HG03565 (cell line): ENCODE results near the gene S1PR3.

ENCODE experiments used
- ATAC-seq: cut with Tn5 transposase; IDR thresholded peaks from one replicate; pipeline ENCODE4 v1.9.1; 2021; ENCODE audit warnings: mild to moderate bottlenecking, moderate library complexity; ENCODE audit not compliant: unreplicated experiment

The S1PR3 gene

GRCh38 chr9:89006996-89007967, 16.0 kb downstream of the S1PR3 start:
- no peak for ATAC-seq

- ATAC-seq: no peak
Measured at GRCh38 chr9:89008055-89008743, 16.9 kb downstream of the S1PR3 start.

- no peak for ATAC-seq
Measured at GRCh38 chr9:89008744-89009545, 17.7 kb downstream of the S1PR3 start.

GRCh38 chr9:89009546-89009840, 18.2 kb downstream of the S1PR3 start:
- ATAC-seq: no peak

GRCh38 chr9:89010056-89010455, 18.8 kb downstream of the S1PR3 start:
- ATAC-seq: no peak

- no peak for ATAC-seq
Measured at GRCh38 chr9:89010526-89011111, 19.4 kb downstream of the S1PR3 start.

GRCh38 chr9:89011683-89012082, 20.4 kb downstream of the S1PR3 start:
- no peak for ATAC-seq

- ATAC-seq: no peak
Measured at GRCh38 chr9:89012294-89013042, 21.2 kb downstream of the S1PR3 start.

GRCh38 chr9:89013660-89014059, 22.4 kb downstream of the S1PR3 start:
- ATAC-seq: no peak

GRCh38 chr9:89014153-89014552, 22.9 kb downstream of the S1PR3 start:
- ATAC-seq: no peak

GRCh38 chr9:89015336-89015735, 24.1 kb downstream of the S1PR3 start:
- no peak for ATAC-seq

- ATAC-seq: no peak
Measured at GRCh38 chr9:89020754-89021153, 29.5 kb downstream of the S1PR3 start.

GRCh38 chr9:89021154-89021803, 30.0 kb downstream of the S1PR3 start:
- ATAC-seq: no peak

- ATAC-seq: no peak
Measured at GRCh38 chr9:89022001-89022759, 30.9 kb downstream of the S1PR3 start.

- no peak for ATAC-seq
Measured at GRCh38 chr9:89022902-89023301, 31.6 kb downstream of the S1PR3 start.

GRCh38 chr9:89023740-89024139, 32.5 kb downstream of the S1PR3 start:
- ATAC-seq: no peak

- ATAC-seq: no peak
Measured at GRCh38 chr9:89024727-89025126, 33.5 kb downstream of the S1PR3 start.

- no peak for ATAC-seq
Measured at GRCh38 chr9:89025553-89025952, 34.3 kb downstream of the S1PR3 start.

- no peak for ATAC-seq
Measured at GRCh38 chr9:89026876-89027275, 35.6 kb downstream of the S1PR3 start.
